HEK293T (cell line): Measurements from ENCODE around the gene CST9.

Experiments used
- CTCF ChIA-PET: fragments of 350-600 bp; formaldehyde crosslinking; extraction: SDS; loops from one replicate; lab custom pipeline; 2021; ENCODE audit warnings: antibody characterized with exemption, inconsistent platforms; lab: Yijun Ruan, JAX
- POLR2A ChIA-PET: fragments of 350-600 bp; formaldehyde crosslinking; extraction: SDS; loops from one replicate; lab custom pipeline; 2020; ENCODE audit warnings: antibody characterized with exemption, inconsistent platforms; lab: Yijun Ruan, JAX
- DNase-seq: peaks from one replicate; pipeline ENCODE4 v3.0.0; 2012; ENCODE audit warnings: mixed read lengths; ENCODE audit errors: extremely low spot score
- ARNT ChIP-seq: fragments of 450-650 bp; IDR thresholded peaks from 2 replicates; pipeline ENCODE4 v1.6.1; 2017; ENCODE audit warnings: mild to moderate bottlenecking
- BHLHE40 ChIP-seq: fragments of 450-650 bp; IDR thresholded peaks from 2 replicates; pipeline ENCODE4 v1.6.1; 2016; ENCODE audit warnings: mild to moderate bottlenecking, moderate library complexity, borderline replicate concordance
- CTBP1 ChIP-seq: fragments of 450-650 bp; IDR thresholded peaks from 2 replicates; pipeline ENCODE4 v1.6.1; 2016; ENCODE audit warnings: borderline replicate concordance
- ELF4 ChIP-seq: fragments of 450-650 bp; IDR thresholded peaks from 2 replicates; pipeline ENCODE4 v1.6.1; 2017; ENCODE audit warnings: antibody characterized with exemption
- FOXA1 ChIP-seq: fragments of 450-650 bp; IDR thresholded peaks from 2 replicates; pipeline ENCODE4 v1.6.1; 2016; ENCODE audit warnings: mild to moderate bottlenecking
- FOXK2 ChIP-seq: fragments of 450-650 bp; IDR thresholded peaks from 2 replicates; pipeline ENCODE4 v1.6.1; 2016; ENCODE audit warnings: mild to moderate bottlenecking
- FOXM1 ChIP-seq: fragments of 450-650 bp; IDR thresholded peaks from 2 replicates; pipeline ENCODE4 v1.6.1; 2017; ENCODE audit warnings: mild to moderate bottlenecking, borderline replicate concordance
- HDGF ChIP-seq: fragments of 450-650 bp; IDR thresholded peaks from 2 replicates; pipeline ENCODE4 v1.6.1; 2017; ENCODE audit warnings: antibody characterized with exemption, borderline replicate concordance
- L3MBTL2 ChIP-seq: fragments of 450-650 bp; conservative IDR thresholded peaks from 2 replicates; pipeline ENCODE4 v1.6.1; 2016; ENCODE audit warnings: mild to moderate bottlenecking
- LEF1 ChIP-seq: fragments of 450-650 bp; IDR thresholded peaks from 2 replicates; pipeline ENCODE4 v1.6.1; 2017; ENCODE audit warnings: mild to moderate bottlenecking, borderline replicate concordance
- NFRKB ChIP-seq: fragments of 450-650 bp; IDR thresholded peaks from 2 replicates; pipeline ENCODE4 v1.6.1; 2016; ENCODE audit warnings: mild to moderate bottlenecking, moderate library complexity
- SP1 ChIP-seq: fragments of 450-650 bp; IDR thresholded peaks from 2 replicates; pipeline ENCODE4 v1.6.1; 2017
- SUZ12 ChIP-seq: fragments of 450-650 bp; IDR thresholded peaks from 2 replicates; pipeline ENCODE4 v1.6.1; 2016; ENCODE audit warnings: mild to moderate bottlenecking
- TARDBP ChIP-seq: fragments of 450-650 bp; IDR thresholded peaks from 2 replicates; pipeline ENCODE4 v1.6.1; 2016
- ZNF384 ChIP-seq: fragments of 450-650 bp; IDR thresholded peaks from 2 replicates; pipeline ENCODE4 v1.6.1; 2016
- TF ChIP-seq, protein P1 (sequence below): fragments of 450-650 bp; IDR thresholded peaks from 2 replicates; pipeline ENCODE4 v1.6.1; 2016

Gene CST9

DNA sequence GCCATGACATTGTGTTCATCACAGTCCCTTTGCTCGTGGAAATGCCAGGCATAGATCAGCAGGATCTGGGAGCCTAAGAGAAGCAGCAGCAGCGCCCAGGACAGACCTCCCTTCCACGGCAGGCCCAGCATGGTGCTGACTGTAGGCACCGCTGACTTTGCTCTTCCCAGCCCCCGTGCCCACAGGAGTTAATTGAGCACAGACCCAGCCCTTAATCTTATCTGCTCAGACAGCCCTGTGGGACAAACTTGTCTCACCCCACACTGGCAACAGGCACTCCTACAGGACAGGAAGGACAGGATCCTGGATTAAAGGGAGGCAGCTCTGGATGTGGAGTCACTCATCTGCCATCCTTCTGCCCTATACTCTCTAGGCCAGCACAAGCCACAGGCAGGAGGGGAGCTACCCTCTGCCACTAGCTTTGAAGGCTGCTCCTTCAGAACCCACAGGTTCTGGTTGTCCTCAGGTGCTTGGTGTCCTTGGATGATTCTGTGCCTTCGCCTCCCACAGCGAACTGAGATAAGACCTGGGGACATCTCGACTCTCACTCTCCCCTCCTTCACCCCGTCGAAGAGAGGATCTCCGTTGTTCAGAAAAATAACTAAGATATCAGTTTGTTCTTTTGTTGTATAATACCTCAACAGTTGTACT is 37.3 kb downstream of the CST9 start, which contains the start of gene CST9L:
Gene CST9L (minus strand): TSS at position 165 of the 651 bp plus-strand sequence. CDS start 34 bp downstream, at position 131.
- TF ChIP-seq CTBP1 (no peak), FOXK2 (no peak), TARDBP (no peak), ELF4 (no peak), BHLHE40 (no peak), FOXA1 (no peak), ZNF384 (no peak), ARNT (no peak), LEF1 (no peak), L3MBTL2 (no peak), SUZ12 (no peak), HDGF (no peak), NFRKB (no peak), FOXM1 (no peak), SP1 (no peak)
- TF ChIP-seq, protein P1, sequence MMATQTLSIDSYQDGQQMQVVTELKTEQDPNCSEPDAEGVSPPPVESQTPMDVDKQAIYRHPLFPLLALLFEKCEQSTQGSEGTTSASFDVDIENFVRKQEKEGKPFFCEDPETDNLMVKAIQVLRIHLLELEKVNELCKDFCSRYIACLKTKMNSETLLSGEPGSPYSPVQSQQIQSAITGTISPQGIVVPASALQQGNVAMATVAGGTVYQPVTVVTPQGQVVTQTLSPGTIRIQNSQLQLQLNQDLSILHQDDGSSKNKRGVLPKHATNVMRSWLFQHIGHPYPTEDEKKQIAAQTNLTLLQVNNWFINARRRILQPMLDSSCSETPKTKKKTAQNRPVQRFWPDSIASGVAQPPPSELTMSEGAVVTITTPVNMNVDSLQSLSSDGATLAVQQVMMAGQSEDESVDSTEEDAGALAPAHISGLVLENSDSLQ, result no peak
- no peak for DNase-seq
- ChIA-PET CTCF (no interaction called here), POLR2A (no interaction called here)

DNA sequence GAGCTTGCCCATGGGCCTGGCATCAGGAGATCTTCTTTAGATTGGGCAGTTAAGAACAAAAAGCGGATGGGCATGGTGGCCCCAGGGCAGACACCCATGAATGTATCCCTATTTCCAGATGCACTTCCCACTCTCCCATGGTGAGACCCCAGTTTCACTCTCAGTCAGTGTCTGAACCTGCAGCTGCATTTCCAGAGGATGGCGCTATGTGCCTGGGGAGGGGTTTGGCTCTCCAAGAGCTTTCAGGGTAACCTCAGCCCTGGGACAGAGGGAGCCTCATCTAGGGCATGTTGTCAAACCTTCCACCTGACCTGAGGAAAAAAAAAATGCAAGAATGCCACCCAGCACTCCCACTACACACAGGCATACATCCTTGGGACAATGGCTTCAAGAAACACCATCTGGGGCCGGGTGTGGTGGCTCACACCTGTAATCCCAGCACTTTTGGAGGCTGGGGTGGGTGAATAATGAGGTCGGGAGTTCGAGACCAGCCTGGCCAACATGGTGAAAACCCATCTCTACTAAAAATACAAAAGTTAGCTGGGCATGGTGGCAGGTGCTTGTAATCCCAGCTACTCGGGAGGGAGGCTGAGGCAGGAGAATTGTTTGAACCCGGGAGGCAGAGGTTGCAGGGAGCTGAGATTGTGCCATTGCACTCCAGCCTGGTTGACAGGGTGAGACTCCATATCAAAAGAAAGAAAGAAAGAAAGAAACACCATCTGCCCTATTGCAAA is 39.4 kb downstream of the CST9 start:
- ChIA-PET CTCF (no interaction called here), POLR2A (no interaction called here)
- no peak for TF ChIP-seq FOXK2
- TF ChIP-seq ZNF384, result no peak
- no peak for TF ChIP-seq ELF4
- no peak for TF ChIP-seq LEF1
- DNase-seq, result no peak

DNA sequence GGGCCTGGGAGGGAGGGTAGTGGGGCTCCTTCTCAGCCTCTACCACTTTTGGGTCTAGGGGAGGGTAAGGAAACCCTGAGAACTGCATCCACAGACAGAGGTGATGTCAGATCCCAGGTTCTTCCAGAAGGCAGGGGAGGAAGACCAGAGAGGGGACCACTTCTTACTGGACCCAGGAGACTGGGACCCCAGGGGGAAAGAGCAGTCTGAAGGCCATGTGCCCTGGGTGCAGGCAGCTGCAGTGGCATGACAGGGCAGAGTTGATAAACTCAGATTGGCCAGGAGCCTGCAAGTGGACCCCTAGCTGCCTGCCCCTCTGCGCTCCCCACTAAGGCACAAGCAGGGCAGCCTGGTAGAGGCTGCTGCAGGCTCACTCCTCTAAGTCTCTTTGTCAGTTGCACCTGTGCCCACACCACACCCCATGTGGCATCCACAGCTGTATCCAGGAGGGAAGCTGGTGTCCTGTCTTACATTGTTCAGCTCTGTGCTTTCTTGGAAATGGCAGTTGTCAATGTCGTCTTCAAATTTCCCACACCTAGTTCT is 40.1 kb downstream of the CST9 start:
- no peak for TF ChIP-seq ZNF384
- no peak for TF ChIP-seq CTBP1
- no peak for TF ChIP-seq TARDBP
- no peak for TF ChIP-seq LEF1
- no peak for TF ChIP-seq SUZ12
- TF ChIP-seq FOXM1, result no peak
- TF ChIP-seq HDGF, result no peak
- no peak for TF ChIP-seq FOXA1
- TF ChIP-seq NFRKB, result no peak
- POLR2A ChIA-PET, result interaction anchor here (0.6 kb wide), 1 partner anchor 144 kb away, joined by 3 read pairs; the partner anchor contains the start of gene NAPB
- peak; percentile 2 for DNase-seq
- CTCF ChIA-PET, result no interaction called here

DNA sequence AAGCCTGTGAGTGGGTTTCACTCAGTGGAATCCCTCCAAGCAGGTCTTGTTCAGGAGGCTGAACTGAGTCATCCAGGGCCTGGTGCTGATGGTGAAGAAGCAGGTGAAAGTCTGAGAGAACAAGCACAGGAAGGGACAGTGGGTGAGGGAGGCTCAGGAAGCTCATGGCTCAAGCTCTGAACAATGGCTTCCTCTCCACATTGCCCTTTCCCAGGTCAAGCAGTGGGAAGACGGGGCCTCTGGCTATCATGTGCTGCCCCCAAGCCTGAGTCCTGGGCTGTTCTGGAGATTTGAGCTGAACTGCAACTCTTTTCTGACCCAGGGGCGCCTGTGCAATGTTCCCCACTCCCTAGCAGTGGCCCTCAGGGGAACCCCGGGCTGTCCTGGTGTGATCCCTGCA is 40.8 kb downstream of the CST9 start:
- ChIA-PET CTCF (no interaction called here), POLR2A (interaction anchor here (0.6 kb wide), 1 partner anchor 143 kb away, joined by 3 read pairs; the partner anchor contains the start of gene NAPB)
- TF ChIP-seq FOXK2 (no peak), ELF4 (no peak), FOXA1 (no peak), ZNF384 (no peak), HDGF (no peak), BHLHE40 (no peak), NFRKB (no peak), FOXM1 (no peak), ARNT (no peak), SP1 (no peak), LEF1 (no peak), L3MBTL2 (no peak), SUZ12 (no peak), CTBP1 (no peak)
- TF ChIP-seq, protein P1, result no peak
- DNase-seq, result no peak

DNA sequence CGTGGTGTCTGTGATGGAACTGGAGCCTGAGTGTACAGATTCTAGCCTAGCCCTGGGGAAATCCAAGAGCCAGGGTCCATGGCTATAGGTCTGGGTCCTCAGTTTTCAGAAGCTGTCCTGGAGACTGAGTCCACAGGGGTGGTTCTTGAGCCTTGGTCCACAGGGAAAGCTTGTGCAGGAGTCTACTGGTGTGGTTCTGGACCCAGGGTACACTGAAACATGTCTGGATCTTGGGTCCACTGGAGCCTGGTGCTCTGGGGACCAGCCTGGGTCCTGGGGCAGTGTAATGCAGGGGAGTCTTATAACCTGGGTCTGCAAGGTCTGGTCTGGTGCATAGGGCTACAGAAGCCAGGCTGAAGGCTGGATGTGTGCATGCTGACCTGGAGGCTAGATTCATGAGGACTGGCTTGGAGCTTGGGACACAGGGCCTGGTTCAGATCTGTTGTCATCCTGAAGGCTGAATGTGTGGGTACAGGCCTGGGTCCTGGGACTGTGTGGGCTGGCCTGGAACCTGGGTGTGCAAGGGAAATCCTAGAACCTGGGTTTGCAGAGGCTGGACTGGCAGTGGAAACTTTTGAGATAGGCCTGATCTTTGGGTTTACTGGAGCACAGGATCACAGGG is 42.9 kb downstream of the CST9 start:
- POLR2A ChIA-PET, result no interaction called here
- no peak for DNase-seq
- TF ChIP-seq BHLHE40 (no peak), LEF1 (no peak), ELF4 (no peak), FOXA1 (no peak), SUZ12 (no peak)
- CTCF ChIA-PET, result no interaction called here

DNA sequence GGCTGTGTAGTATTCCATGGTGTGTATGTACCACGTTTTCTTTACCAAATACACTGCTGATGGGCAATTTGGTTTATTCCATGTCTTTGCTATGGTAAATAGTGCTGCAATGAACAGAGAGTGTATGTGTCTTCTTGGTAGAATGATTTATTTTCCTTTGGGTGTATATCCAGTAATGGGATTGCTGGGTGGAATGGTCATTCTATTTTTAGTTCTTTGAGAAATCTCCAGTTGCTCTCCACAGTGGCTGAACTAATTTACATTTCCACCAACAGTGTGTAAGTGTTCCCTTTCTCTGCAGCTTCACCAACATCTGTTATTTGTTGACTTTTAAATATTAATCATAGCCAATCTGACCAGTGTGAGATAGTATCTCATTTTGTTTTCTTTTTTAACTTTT is 51.3 kb downstream of the CST9 start:
- CTCF ChIA-PET, result no interaction called here
- no peak for TF ChIP-seq HDGF
- no peak for TF ChIP-seq ELF4
- no peak for TF ChIP-seq SP1
- TF ChIP-seq CTBP1, result no peak
- TF ChIP-seq NFRKB, result no peak
- no peak for TF ChIP-seq ARNT
- POLR2A ChIA-PET, result no interaction called here
- no peak for DNase-seq
